Neuronal stem cell (in vitro differentiated cells): ENCODE results near the gene ARV1.

Experiments used
- DNase-seq: peaks from one replicate; pipeline ENCODE4 v3.0.0-alpha.2; 2013; ENCODE audit warnings: low spot score
- H2AFZ ChIP-seq: one replicate; pipeline ENCODE4 v1.6.1; 2013; ENCODE audit warnings: mild to moderate bottlenecking, low read length, inconsistent platforms
- H2AK5ac ChIP-seq: 2 replicates; pipeline ENCODE4 v1.6.1; 2013; ENCODE audit warnings: low read depth, mild to moderate bottlenecking, inconsistent platforms, low read length, moderate library complexity, mixed read lengths
- H2BK120ac ChIP-seq: 2 replicates; pipeline ENCODE4 v1.6.1; 2013; ENCODE audit warnings: low read depth, mild to moderate bottlenecking, inconsistent platforms, low read length, moderate library complexity, mixed read lengths
- H2BK12ac ChIP-seq: one replicate; pipeline ENCODE4 v1.6.1; 2013; ENCODE audit warnings: low read length, inconsistent platforms
- H2BK15ac ChIP-seq: 2 replicates; pipeline ENCODE4 v1.6.1; 2013; ENCODE audit warnings: mild to moderate bottlenecking, low read length, inconsistent platforms, mixed read lengths
- H2BK5ac ChIP-seq: one replicate; pipeline ENCODE4 v1.6.1; 2013; ENCODE audit warnings: inconsistent platforms, mild to moderate bottlenecking, low read length, moderate library complexity
- H3K14ac ChIP-seq: one replicate; pipeline ENCODE4 v1.6.1; 2013; ENCODE audit warnings: low read length, inconsistent platforms
- H3K18ac ChIP-seq: 2 replicates; pipeline ENCODE4 v1.6.1; 2013; ENCODE audit warnings: low read length, inconsistent platforms
- H3K23ac ChIP-seq: 2 replicates; pipeline ENCODE4 v1.6.1; 2013; ENCODE audit warnings: low read depth, mild to moderate bottlenecking, mixed read lengths, low read length, inconsistent platforms; ENCODE audit not compliant: poor library complexity
- H3K27ac ChIP-seq: replicated peaks from 3 replicates; pipeline ENCODE4 v1.5.1; 2013; ENCODE audit warnings: low read length, inconsistent platforms
- H3K27me3 ChIP-seq, 3 experiments: 2 replicates each; pipeline ENCODE4 v1.6.1; 2013; ENCODE audit warnings: low read length in 3 of 3, mild to moderate bottlenecking in 2 of 3, inconsistent platforms in 1 of 3, low read depth in 1 of 3, mixed read lengths in 1 of 3, moderate library complexity in 1 of 3; ENCODE audit not compliant: control insufficient read depth in 3 of 3, insufficient read depth in 3 of 3
- H3K36me3 ChIP-seq, 2 donors: replicated peaks in 1 of 2; 2 replicates each; pipeline ENCODE4 v1.6.1; 2013; ENCODE audit warnings: low read length in 2 of 2; ENCODE audit not compliant: control insufficient read depth in 2 of 2, insufficient read depth in 2 of 2
- H3K4ac ChIP-seq: 2 replicates; pipeline ENCODE4 v1.6.1; 2013; ENCODE audit warnings: inconsistent platforms, mild to moderate bottlenecking, low read length, moderate library complexity
- H3K4me1 ChIP-seq, 2 donors: 1 replicate in 1 of 2; 2 replicates in 1 of 2; pipeline ENCODE4 v1.6.1; 2013; ENCODE audit warnings: low read length in 2 of 2, low read depth in 1 of 2; ENCODE audit not compliant: control insufficient read depth in 2 of 2, insufficient read depth in 1 of 2
- H3K4me2 ChIP-seq: one replicate; pipeline ENCODE4 v1.6.1; 2013; ENCODE audit warnings: mild to moderate bottlenecking, low read length, inconsistent platforms; ENCODE audit not compliant: insufficient read depth, poor library complexity, severe bottlenecking
- H3K4me3 ChIP-seq, 2 donors: 2 replicates each; pipeline ENCODE4 v1.5.1; 2013; ENCODE audit warnings: low read length in 2 of 2, mild to moderate bottlenecking in 2 of 2, inconsistent platforms in 1 of 2, moderate library complexity in 1 of 2
- H3K79me1 ChIP-seq: one replicate; pipeline ENCODE4 v1.6.1; 2013; ENCODE audit warnings: low read depth, mild to moderate bottlenecking, inconsistent platforms, low read length, moderate library complexity
- H3K9ac ChIP-seq: one replicate; pipeline ENCODE4 v1.6.1; 2013; ENCODE audit warnings: mild to moderate bottlenecking, low read depth, low read length, inconsistent platforms; ENCODE audit not compliant: poor library complexity
- H3K9me3 ChIP-seq, 2 donors: replicated peaks in 1 of 2; 2 replicates each; pipeline versions ENCODE3 to v1.6.1; 2013; ENCODE audit warnings: low read length in 2 of 2, mild to moderate bottlenecking in 2 of 2, inconsistent platforms in 1 of 2, low read depth in 1 of 2, mixed read lengths in 1 of 2, moderate library complexity in 1 of 2; ENCODE audit not compliant: control insufficient read depth in 2 of 2, insufficient read depth in 1 of 2
- H4K8ac ChIP-seq: one replicate; pipeline ENCODE4 v1.6.1; 2013; ENCODE audit warnings: low read depth, mild to moderate bottlenecking, inconsistent platforms, low read length, moderate library complexity
- H4K91ac ChIP-seq: one replicate; pipeline ENCODE4 v1.6.1; 2013; ENCODE audit warnings: low read length, low read depth, mild to moderate bottlenecking, inconsistent platforms; ENCODE audit not compliant: poor library complexity
- WGBS, 2 donors: extraction: QIAGEN DNeasy Blood & Tissue Kit; methylation state at CpG; one replicate each; pipeline ENCODE4 v1.1.7; 2013; ENCODE audit warnings: missing lambda C conversion rate in 2 of 2, mixed read lengths in 1 of 2; ENCODE audit not compliant: insufficient read length in 2 of 2, insufficient replicate concordance in 1 of 2; ENCODE audit errors: extremely low coverage in 2 of 2; 5-methylcytosine and 5-hydroxymethylcytosine counted together

ARV1 gene

DNA sequence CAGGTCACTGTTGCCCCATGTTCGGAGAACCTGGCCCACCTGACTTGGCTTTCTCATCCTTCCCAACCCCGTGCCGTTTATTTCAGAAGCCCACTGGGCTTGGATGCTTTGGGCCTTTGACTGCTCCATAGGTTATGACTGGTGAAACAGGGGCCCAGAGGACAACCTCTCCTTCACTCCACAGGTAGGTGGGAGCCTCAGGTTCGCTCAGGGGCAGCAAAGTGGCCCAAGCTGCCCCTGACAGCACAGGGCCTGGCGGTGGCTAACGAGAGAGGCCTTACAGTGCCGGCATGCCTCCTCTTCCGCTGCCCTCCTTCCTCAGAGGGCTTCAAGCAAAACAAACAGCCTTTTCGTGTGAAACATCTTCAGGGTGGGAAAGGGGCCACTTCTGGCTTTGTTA lies 44.3 kb downstream of the ARV1 start:
- H3K4ac ChIP-seq = no peak overlapping the region
- H3K4me2 ChIP-seq = no peak overlapping the region
- no peak overlapping the region for H3K14ac ChIP-seq
- no peak overlapping the region for H2BK120ac ChIP-seq
- no peak overlapping the region for H3K18ac ChIP-seq
- no peak overlapping the region for H2BK12ac ChIP-seq
- no peak overlapping the region for H2AFZ ChIP-seq
- WGBS, 2 donors = no CpG with 5 or more reads among the region's 9 CpGs
- H3K36me3 ChIP-seq = peaks cover 2 to 19% of the 10 kb centered on the region in 2 donors
- no peak overlapping the region for H3K23ac ChIP-seq
- H4K8ac ChIP-seq = no peak overlapping the region
- DNase-seq = no peak
- no peak overlapping the region for H3K27ac ChIP-seq
- H3K4me1 ChIP-seq = no peaks in the 10 kb centered on the region
- no peaks in the 10 kb centered on the region for H3K9me3 ChIP-seq
- no peaks in the 10 kb centered on the region for H3K27me3 ChIP-seq
- H3K9ac ChIP-seq = no peak overlapping the region
- no peak overlapping the region for H2AK5ac ChIP-seq
- H2BK15ac ChIP-seq = no peak overlapping the region
- no peak overlapping the region for H2BK5ac ChIP-seq
- no peak overlapping the region for H3K4me3 ChIP-seq
- no peak overlapping the region for H4K91ac ChIP-seq
- peaks cover 2% of the 10 kb centered on the region for H3K79me1 ChIP-seq

DNA sequence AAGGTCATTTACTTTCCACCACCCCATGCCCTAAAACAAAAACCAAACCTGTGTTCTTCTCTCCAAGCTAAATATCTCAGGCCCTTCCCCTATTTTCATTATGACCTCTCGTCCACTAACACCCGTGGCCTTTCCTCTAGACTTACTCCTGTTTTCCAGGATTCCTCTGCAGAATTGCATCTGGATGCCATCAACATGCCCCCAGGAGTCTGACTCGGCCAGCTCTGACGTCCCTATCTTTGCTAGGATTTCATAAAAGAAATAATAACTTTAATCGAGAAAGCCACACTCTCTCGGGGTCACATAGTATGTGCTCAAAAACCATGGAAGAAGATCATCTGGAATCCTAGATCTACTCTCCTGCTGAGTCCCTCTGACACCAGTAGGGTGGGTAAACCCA lies 47.7 kb downstream of the ARV1 start:
- no peaks in the 10 kb centered on the region for H3K79me1 ChIP-seq
- H3K36me3 ChIP-seq = no peaks in the 10 kb centered on the region
- no peak overlapping the region for H3K4me3 ChIP-seq
- no peak overlapping the region for H2AK5ac ChIP-seq
- H3K4ac ChIP-seq = no peak overlapping the region
- no peak overlapping the region for H2BK5ac ChIP-seq
- no peak overlapping the region for H3K27ac ChIP-seq
- no peak overlapping the region for H2BK120ac ChIP-seq
- H3K9ac ChIP-seq = no peak overlapping the region
- H2BK12ac ChIP-seq = no peak overlapping the region
- H3K23ac ChIP-seq = no peak overlapping the region
- no peak overlapping the region for H4K91ac ChIP-seq
- DNase-seq = no peak
- H3K9me3 ChIP-seq = no peaks in the 10 kb centered on the region
- H3K14ac ChIP-seq = no peak overlapping the region
- WGBS, 2 donors = no CpG with 5 or more reads among the region's 6 CpGs
- no peak overlapping the region for H2AFZ ChIP-seq
- H4K8ac ChIP-seq = no peak overlapping the region
- peaks cover 0 to 2% of the 10 kb centered on the region in 2 donors for H3K4me1 ChIP-seq
- no peak overlapping the region for H3K18ac ChIP-seq
- H3K4me2 ChIP-seq = no peak overlapping the region
- H3K27me3 ChIP-seq = no peaks in the 10 kb centered on the region
- no peak overlapping the region for H2BK15ac ChIP-seq

DNA sequence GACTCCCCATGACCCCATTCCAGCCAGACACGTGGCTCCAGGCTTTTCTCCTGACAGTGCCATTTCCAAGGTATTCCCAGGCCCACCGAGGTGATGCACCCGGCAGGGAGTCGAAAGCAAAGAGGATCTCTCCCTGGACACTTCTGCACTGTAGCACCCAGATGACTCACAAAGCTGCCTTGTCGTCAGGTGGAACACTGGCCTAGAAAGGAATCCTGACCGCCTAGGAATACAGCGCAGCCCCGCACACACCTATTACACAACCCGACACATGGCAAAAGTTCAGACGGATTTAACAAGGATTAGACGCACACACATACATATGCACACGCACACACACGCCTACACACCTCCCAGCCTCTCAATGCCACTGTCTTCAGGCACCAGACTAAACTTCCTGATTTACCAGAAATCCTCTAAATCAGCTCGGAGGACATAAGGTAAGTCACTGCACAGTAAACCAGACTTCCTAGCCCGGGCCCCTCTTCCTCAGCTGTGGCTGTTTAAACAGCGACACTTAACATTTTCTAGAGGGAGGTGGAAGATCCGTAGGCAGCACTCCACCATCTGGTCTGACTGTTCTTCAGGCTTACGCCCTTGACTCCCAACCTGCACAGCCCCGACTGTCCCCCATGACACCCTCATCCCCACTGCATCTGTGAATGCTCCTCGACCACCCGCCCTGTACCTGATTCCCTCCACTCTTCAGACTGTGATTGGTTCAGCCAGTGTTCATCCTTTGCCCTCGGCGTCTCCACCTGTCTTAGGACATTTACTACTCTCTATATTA lies 48.4 kb downstream of the ARV1 start:
- Histone ChIP-seq H3K18ac (no peak overlapping the region), H3K23ac (no peak overlapping the region), H3K4me1 (peaks cover 0 to 2% of the 10 kb centered on the region in 2 donors), H4K91ac (no peak overlapping the region), H4K8ac (no peak overlapping the region), H2BK12ac (no peak overlapping the region), H3K4me3 (no peak overlapping the region), H2BK15ac (no peak overlapping the region), H2BK5ac (no peak overlapping the region), H3K4ac (no peak overlapping the region), H3K27me3 (no peaks in the 10 kb centered on the region), H3K27ac (no peak overlapping the region), H2AFZ (no peak overlapping the region), H3K14ac (no peak overlapping the region), H3K79me1 (no peaks in the 10 kb centered on the region), H3K9me3 (no peaks in the 10 kb centered on the region), H3K9ac (peak overlapping the region; percentile 30), H3K4me2 (no peak overlapping the region), H2BK120ac (no peak overlapping the region), H2AK5ac (no peak overlapping the region), H3K36me3 (no peaks in the 10 kb centered on the region)
- no peak for DNase-seq
- no CpG with 5 or more reads among the region's 23 CpGs for WGBS, 2 donors

DNA sequence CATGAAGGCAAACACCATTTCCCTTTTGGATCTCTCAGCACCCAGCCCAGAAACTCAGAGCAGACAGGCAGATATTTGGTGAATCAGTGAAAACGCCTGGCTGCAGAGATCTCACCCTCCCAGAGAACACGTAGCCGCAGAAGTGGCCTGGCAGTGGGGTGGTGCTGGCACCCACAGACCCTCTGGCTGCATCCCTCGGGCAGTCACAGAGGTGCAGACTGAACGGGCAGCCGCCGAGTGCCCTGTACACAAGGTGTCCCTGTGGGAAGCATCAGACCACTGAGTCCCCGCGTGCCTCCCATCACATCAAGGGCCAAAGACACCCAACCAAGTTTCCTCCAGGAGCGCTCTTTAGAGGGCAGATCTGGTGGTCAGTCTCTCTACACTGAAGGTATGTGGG lies 49.1 kb downstream of the ARV1 start:
- H3K4me1 ChIP-seq = peaks cover 0 to 2% of the 10 kb centered on the region in 2 donors
- no peak overlapping the region for H2AFZ ChIP-seq
- H4K8ac ChIP-seq = no peak overlapping the region
- no peak overlapping the region for H3K4me2 ChIP-seq
- H3K4me3 ChIP-seq = no peak overlapping the region
- no peaks in the 10 kb centered on the region for H3K27me3 ChIP-seq
- H3K23ac ChIP-seq = no peak overlapping the region
- no peak overlapping the region for H3K27ac ChIP-seq
- no peak overlapping the region for H3K14ac ChIP-seq
- no peaks in the 10 kb centered on the region for H3K36me3 ChIP-seq
- no peak overlapping the region for H3K9ac ChIP-seq
- H4K91ac ChIP-seq = no peak overlapping the region
- H3K18ac ChIP-seq = no peak overlapping the region
- no peak overlapping the region for H2AK5ac ChIP-seq
- H2BK15ac ChIP-seq = no peak overlapping the region
- DNase-seq = no peak
- no peaks in the 10 kb centered on the region for H3K79me1 ChIP-seq
- no peak overlapping the region for H2BK12ac ChIP-seq
- no CpG with 5 or more reads among the region's 10 CpGs for WGBS, 2 donors
- no peak overlapping the region for H2BK120ac ChIP-seq
- no peak overlapping the region for H3K4ac ChIP-seq
- H3K9me3 ChIP-seq = no peaks in the 10 kb centered on the region
- H2BK5ac ChIP-seq = no peak overlapping the region
